ENCODE data around the gene STRA8.

DNA sequence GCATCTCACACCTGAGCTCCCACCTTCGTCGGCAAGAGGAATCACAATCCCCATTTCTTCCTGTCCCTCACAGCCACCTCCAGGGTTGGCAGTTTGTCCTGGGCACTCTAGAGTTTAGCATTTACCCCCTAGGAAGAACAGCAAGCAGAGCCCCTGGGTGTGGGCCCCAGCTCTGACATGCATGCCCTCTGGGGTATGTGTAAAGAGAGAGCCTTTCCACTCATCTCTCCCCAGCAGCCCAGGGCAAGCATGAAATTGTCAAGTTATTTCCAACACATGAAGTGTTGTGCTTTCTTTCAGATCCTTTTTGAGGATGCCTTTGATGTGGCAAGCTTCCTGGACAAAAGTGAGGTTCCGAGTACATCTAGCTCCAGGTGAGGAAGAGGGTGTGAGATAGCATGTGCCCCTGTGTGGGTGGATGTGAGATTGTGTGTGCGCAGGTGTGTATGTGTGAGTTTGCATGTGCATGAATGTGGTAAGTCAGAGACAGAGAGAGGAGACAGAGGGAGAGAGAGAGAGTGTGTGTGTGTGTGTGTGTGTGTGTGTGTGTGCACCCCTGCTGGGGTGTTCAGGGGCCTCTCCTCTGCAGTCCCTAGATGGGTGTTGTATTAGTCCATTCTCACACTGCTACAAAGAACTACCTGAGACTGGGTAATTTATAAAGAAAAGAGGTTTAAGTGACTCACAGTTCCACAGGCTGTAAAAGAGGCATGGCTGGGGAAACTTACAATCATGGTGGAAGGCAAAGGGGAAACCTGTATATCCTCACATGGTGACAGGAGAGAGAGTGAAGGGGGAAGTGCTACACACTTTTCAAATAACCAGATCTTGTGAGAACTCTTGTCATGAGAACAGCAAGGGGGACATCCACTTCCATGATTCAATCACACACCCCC, 18.1 kb downstream of the STRA8 start:
- TF ChIP-seq, protein P1, sequence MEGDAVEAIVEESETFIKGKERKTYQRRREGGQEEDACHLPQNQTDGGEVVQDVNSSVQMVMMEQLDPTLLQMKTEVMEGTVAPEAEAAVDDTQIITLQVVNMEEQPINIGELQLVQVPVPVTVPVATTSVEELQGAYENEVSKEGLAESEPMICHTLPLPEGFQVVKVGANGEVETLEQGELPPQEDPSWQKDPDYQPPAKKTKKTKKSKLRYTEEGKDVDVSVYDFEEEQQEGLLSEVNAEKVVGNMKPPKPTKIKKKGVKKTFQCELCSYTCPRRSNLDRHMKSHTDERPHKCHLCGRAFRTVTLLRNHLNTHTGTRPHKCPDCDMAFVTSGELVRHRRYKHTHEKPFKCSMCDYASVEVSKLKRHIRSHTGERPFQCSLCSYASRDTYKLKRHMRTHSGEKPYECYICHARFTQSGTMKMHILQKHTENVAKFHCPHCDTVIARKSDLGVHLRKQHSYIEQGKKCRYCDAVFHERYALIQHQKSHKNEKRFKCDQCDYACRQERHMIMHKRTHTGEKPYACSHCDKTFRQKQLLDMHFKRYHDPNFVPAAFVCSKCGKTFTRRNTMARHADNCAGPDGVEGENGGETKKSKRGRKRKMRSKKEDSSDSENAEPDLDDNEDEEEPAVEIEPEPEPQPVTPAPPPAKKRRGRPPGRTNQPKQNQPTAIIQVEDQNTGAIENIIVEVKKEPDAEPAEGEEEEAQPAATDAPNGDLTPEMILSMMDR (conservative IDR thresholded peaks at IDR 0.05 in 1 of 2, IDR thresholded peaks at IDR 0.05 in 1 of 2; ENCODE audit: extremely low read depth in 1 of 2, insufficient read depth in 1 of 2, low read depth in 1 of 2, low read length in 2 of 2), result no peak
- TF ChIP-seq EZH2 (IDR thresholded peaks at IDR 0.05; ENCODE audit: borderline replicate concordance, low read length), result no peak
